ENCODE measurements around the gene LRIT2.

DNA sequence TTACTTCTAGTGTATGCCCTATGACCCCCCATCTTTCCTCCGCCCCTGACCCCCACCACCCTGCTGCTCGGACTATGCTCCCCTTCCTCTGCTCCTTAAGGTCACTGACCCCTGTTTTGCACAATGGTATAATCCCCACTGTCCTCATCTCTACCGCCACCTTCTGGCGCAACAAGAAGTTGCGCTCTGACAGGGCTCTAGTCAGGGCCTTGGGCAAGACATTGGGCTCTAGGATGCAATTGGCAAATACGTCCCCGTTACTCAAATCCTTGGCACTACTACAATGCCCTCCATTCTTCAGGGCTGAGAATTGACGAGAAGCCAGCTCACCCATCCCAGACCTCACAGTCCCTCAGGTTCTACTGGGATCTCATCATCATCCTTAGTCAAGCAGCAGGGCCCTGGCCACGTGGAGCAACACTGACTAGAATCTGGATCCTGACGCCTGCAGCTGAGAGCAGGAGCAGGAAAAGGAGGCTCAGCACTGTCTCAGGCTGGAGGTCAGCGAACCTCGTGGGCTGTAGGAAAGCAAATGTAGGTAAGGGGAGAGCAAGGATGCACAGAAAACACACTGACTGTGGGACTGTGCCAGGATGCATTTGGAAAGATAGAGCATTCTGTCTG, 10.6 kb downstream of the LRIT2 start:
- TF ChIP-seq, protein P1, sequence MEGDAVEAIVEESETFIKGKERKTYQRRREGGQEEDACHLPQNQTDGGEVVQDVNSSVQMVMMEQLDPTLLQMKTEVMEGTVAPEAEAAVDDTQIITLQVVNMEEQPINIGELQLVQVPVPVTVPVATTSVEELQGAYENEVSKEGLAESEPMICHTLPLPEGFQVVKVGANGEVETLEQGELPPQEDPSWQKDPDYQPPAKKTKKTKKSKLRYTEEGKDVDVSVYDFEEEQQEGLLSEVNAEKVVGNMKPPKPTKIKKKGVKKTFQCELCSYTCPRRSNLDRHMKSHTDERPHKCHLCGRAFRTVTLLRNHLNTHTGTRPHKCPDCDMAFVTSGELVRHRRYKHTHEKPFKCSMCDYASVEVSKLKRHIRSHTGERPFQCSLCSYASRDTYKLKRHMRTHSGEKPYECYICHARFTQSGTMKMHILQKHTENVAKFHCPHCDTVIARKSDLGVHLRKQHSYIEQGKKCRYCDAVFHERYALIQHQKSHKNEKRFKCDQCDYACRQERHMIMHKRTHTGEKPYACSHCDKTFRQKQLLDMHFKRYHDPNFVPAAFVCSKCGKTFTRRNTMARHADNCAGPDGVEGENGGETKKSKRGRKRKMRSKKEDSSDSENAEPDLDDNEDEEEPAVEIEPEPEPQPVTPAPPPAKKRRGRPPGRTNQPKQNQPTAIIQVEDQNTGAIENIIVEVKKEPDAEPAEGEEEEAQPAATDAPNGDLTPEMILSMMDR (IDR thresholded peaks at IDR 0.05): no peak
- TF ChIP-seq POLR2A (IDR thresholded peaks at IDR 0.05): no peak

Measured in uterus (tissue), 2 donors.